NK-92 (cell line): Measurements from ENCODE around the gene TRAP1.
"Not testable (repeated sequence)": the region's sequence is repeated elsewhere in the genome, so short reads cannot be mapped to it uniquely, and the experiment has no call there.

ENCODE experiments used
- DNase-seq: peaks from one replicate; lab custom pipeline; 2025; ENCODE audit not compliant: unreplicated experiment; lab: John Stamatoyannopoulos, UW

TRAP1 gene

DNA sequence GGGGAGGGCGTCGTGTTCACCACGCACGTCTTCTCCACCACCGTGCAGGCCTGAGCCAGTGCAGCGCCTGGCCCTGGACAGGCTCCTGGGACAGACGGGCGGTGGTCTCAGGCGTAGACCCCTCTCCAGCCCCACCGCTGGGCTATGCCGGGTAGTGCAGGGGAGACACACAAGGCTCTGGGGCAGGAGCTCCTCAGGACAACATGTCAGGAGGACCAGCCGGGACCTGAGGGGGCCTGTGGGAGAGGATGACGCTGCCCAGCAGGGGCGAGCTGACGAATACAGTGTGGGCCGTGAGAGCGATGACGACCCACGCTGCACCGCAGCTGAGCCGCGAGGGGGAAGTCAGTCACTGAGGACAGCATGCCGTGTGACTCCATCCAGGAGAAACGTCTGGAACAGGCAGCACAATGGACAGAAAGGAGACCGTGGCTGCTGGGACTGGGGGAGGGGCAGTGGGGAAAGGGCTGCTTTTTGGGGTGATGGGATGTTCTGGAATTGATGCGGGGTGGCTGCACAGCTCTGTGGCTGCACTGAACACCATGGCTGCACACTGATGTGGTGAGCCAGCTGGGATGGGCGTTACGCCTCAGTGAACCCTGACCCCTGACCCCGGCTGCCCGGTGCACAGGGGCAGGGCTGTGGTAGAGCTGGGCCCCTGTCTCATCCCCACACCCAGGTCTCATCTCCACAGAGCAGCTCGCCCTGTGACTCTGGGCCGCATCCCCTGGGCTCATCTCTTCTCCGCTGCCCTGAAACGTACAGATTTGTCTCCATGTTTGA lies 42.6 kb downstream of the TRAP1 start:
- no peak for DNase-seq

- no peak for DNase-seq
Observed at GRCh38 chr16:3673676-3674377, 43.5 kb downstream of the TRAP1 start.

GRCh38 chr16:3673201-3673600 lies 44.1 kb downstream of the TRAP1 start:
- no peak for DNase-seq

GRCh38 chr16:3672571-3673041 lies 44.7 kb downstream of the TRAP1 start:
- DNase-seq = no peak

GRCh38 chr16:3671424-3671823 lies 45.9 kb downstream of the TRAP1 start:
- DNase-seq = no peak

- no peak for DNase-seq
Observed at GRCh38 chr16:3670711-3671110, 46.6 kb downstream of the TRAP1 start.

DNA sequence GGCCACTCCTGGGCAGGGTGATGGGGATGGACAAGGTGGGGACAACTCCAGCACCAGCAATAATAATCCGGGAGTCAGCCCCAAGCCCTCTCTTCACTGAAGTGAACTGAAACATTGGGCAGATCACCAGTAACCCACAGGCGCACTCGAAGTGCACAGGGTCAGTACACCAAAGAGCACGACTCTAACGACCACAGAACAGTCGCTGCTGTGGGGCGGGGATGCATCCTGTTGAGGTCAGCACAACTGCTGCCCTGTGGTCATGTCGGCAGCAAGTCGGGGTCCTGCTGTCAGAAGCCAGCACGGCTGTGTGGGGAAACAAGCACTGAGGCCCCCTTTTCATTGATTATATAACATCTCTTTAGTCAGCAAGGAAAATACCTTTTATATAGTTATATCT lies 48.2 kb downstream of the TRAP1 start:
- DNase-seq = no peak

DNA sequence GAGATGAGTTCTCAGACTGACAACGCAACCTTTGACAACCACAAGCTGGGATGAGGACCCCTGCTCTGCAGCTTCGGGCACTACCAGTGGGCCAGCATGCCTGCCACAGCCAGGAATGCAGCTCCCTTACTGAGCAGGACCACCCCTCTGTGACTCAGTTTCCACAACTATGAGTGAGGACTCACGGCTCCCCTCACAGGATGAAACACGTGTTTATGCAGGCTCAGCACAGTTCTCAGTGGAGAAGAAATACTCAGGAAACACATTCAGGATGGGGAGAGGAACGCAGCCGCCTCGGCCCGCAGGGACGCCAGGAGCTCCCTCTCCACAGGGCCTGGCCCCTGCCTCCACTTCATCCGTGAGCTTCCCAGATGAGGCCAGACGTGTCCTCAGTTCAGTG lies 48.7 kb downstream of the TRAP1 start:
- no peak for DNase-seq

DNA sequence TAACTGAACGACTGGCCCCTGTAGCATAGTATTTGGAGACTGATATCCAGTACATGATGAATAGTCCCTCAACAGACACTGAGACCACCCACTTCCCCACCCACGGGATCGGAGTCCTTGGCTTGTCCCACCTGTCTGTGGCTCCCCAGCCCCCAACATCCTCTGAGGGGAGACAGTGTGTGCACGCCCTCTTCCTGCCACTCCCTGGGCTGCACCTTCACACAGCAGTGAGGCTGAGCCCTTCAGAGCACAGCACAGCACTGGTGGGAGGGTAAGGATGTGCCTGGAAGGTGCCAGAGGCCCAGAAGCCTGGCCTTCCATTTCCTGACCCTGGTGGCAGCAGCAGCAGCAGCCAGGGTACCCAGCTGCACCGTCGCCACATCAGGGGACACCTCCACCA lies 51.8 kb downstream of the TRAP1 start:
- no peak for DNase-seq

DNA sequence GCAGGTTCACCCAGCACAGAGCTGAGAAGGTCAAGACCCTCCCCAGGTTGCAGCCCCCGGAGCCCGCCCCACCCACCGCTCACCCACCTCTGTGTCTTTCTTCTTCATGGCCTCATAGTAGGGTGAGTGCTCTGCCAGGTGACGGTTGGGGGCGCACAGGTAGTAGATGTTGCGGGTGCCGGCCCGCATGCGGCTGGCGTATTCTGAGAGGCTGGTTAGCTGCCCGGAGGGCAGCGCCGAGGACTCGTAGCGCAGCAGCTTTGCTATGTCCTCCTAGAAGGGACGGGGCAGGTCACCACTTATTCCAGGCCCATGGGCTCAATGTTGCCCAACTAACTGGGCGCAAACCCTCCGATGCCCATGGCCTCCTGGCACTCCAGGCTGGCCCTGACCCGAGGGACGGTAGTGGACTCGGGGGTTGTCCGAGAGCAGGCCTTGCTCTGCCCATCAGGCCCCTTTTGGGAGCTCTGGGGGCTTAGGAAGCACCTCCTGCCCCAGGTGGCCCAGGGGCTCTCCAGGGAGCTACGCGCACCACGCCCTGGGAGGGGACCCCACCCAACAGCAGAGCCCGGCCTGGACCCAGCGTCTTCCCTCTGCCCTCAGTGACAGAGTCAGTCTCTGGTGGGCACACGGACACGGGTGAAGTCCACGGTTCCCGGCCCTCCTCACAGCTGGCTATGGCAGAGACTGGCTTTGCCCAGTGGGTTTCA lies 53.0 kb downstream of the TRAP1 start:
- DNase-seq = no peak

GRCh38 chr16:3662601-3663000 lies 54.7 kb downstream of the TRAP1 start:
- DNase-seq = no peak

- DNase-seq = no peak
Observed at GRCh38 chr16:3661922-3662321, 55.4 kb downstream of the TRAP1 start.

DNA sequence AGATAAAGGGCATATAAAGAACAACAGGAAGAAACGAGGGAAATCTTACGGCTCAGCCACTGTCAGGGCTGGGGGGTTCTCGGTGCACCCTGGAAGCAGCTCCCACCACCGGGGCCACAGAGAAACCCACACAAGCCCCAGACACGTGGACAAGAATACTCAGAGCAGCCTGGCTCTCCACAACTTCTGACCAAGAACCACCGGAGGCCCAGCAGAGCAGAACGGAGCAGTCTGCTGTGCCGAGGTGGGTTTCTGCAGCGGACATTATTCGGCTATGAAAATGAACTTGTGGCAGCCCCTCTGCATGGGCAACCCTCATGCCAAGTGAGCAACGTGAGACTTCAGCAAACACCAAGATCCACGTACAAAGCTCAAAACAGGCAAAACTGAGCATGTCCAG lies 56.0 kb downstream of the TRAP1 start:
- no peak for DNase-seq

GRCh38 chr16:3659251-3659650 lies 58.1 kb downstream of the TRAP1 start:
- no peak for DNase-seq

DNA sequence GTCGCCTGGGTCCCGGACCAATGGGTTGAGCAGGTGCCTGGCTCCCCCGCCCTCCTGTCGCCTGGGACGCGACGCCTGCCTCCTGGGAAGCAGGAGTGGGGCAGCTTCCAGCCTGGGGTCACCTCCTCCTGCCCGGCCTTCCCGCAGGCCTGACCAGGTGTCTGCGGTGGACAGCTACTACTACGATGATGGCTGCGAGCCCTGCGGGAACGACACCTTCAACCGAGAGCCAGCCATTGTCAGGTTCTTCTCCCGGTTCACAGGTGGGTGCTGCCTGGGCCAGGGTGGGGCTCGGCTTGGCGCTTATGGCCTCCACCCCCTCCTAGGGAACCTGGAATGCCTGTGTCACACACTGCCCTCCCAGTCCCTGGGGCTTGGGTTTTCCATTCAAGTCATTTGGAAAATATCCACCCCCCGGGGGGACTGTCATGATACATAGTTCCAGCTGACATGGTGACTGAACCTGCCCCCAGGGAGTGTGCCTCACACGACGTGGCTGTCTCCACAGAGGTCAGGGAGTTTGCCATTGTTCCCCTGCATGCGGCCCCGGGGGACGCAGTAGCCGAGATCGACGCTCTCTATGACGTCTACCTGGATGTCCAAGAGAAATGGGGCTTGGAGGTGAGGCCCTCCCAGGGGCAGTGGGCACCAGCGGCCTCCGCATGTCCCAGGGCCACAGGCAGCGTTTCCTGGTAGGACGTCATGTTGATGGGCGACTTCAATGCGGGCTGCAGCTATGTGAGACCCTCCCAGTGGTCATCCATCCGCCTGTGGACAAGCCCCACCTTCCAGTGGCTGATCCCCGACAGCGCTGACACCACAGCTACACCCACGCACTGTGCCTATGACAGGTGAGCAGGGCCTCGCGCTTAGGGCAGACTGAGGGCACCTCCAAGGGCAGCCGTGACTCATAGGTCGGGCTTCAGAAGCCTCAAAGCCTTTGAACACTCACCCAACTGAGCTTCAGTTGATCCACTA lies 60.5 kb downstream of the TRAP1 start:
- no peak for DNase-seq

DNA sequence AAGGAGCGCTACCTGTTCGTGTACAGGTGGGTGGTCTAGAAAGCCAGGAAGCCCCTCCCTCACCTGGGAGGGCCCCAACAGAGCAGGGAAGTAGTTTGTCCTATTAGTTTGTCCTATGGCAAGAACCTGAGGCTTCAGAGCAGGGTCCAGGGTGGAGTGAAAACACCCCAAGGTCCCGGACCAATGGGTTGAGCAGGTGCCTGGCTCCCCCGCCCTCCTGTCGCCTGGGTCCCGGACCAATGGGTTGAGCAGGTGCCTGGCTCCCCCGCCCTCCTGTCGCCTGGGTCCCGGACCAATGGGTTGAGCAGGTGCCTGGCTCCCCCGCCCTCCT lies 61.2 kb downstream of the TRAP1 start:
- not testable (repeated sequence) for DNase-seq

- no peak for DNase-seq
Observed at GRCh38 chr16:3655396-3656159, 61.7 kb downstream of the TRAP1 start.

- no peak for DNase-seq
Observed at GRCh38 chr16:3655030-3655395, 62.3 kb downstream of the TRAP1 start.

GRCh38 chr16:3654249-3654991 lies 62.9 kb downstream of the TRAP1 start, which contains the start of gene DNASE1:
Gene DNASE1, plus strand, starts transcription at chr16:3654691. Its CDS starts 683 bp downstream, at chr16:3655374.
- DNase-seq = no peak
